Endothelial cell of umbilical vein (primary cell): Measurements from ENCODE around the gene TMEM41B. TPM values are rescaled to one million over a fixed set of nuclear protein-coding genes. Genes with fewer than 3 reads are reported as not detected.

Experiments
- BruUV-seq: library from RNA; stranded (reverse); fragments of 400-500 nt; replicated peaks from 2 replicates; lab custom pipeline; 2021; lab: Mats Ljungman, UMichigan
- CTCF ChIA-PET: fragments of 300-600, 350-600 bp; sonication (Branson Sonifier 250); formaldehyde crosslinking; loops from one replicate; lab custom pipeline; 2021; ENCODE audit warnings: antibody characterized with exemption, inconsistent platforms; lab: Charles Lee
- POLR2A ChIA-PET: fragments of 300-600, 350-600 bp; sonication (Branson Sonifier 250); formaldehyde crosslinking; loops from one replicate; lab custom pipeline; 2021; ENCODE audit warnings: antibody characterized with exemption, inconsistent platforms; lab: Charles Lee
- DNase-seq: peaks from one replicate; pipeline ENCODE4 v3.0.0-alpha.2; 2011; ENCODE audit warnings: low read depth, low spot score
- FAIRE-seq: peaks from 2 replicates; lab custom pipeline; 2011; peaks lifted over from hg19 to GRCh38; lab: Jason Lieb, UNC
- H2AFZ ChIP-seq: 2 replicates; pipeline ENCODE4 v1.6.0; 2012; ENCODE audit warnings: low read depth, low read length, control low read depth, inconsistent platforms
- H3K27ac ChIP-seq: 2 replicates; pipeline ENCODE4 v1.5.1; 2011; ENCODE audit warnings: low read depth, mild to moderate bottlenecking, control low read depth, low read length, moderate library complexity; ENCODE audit not compliant: insufficient read depth
- H3K27me3 ChIP-seq, 2 experiments: 2 replicates each; pipeline versions ENCODE4 v1.6.0 to v1.6.1; 2011; ENCODE audit warnings: low read length in 2 of 2, mixed read lengths in 1 of 2; ENCODE audit not compliant: control insufficient read depth in 2 of 2, insufficient read depth in 2 of 2
- H3K36me3 ChIP-seq, 2 experiments: 2 replicates in 1 of 2; 3 replicates in 1 of 2; pipeline ENCODE4 v1.5.1; 2011; ENCODE audit warnings: low read length in 2 of 2, mild to moderate bottlenecking in 1 of 2, moderate library complexity in 1 of 2; ENCODE audit not compliant: control insufficient read depth in 2 of 2, insufficient read depth in 2 of 2; ENCODE audit errors: extremely low read depth in 1 of 2
- H3K4me1 ChIP-seq: 3 replicates; pipeline ENCODE4 v1.5.1; 2011; ENCODE audit warnings: mild to moderate bottlenecking, low read length; ENCODE audit not compliant: control insufficient read depth, insufficient read depth; ENCODE audit errors: extremely low read depth
- H3K4me2 ChIP-seq: 2 replicates; pipeline ENCODE4 v1.6.1; 2011; ENCODE audit warnings: low read length, control low read depth, mixed read lengths; ENCODE audit not compliant: insufficient read depth
- H3K4me3 ChIP-seq, 3 experiments: fragments of 200-600 bp in 1 of 3; sonication (generic), shearing (Covaris generic) in 1 of 3; replicated peaks in 1 of 3; 2 replicates each; pipeline ENCODE4 v1.5.1; 2011 to 2016; ENCODE audit warnings: control low read depth in 3 of 3, low read length in 3 of 3, mild to moderate bottlenecking in 2 of 3, inconsistent platforms in 1 of 3, low read depth in 1 of 3, moderate library complexity in 1 of 3; ENCODE audit not compliant: insufficient read depth in 1 of 3
- H3K79me2 ChIP-seq: 2 replicates; pipeline ENCODE4 v1.6.0; 2012; ENCODE audit warnings: low read length, inconsistent platforms; ENCODE audit not compliant: control insufficient read depth, insufficient read depth
- H3K9ac ChIP-seq: replicated peaks from 2 replicates; pipeline ENCODE3; 2011; ENCODE audit warnings: low read length, control low read depth; ENCODE audit not compliant: insufficient read depth; ENCODE audit errors: extremely low read depth
- H3K9me1 ChIP-seq: replicated peaks from 3 replicates; pipeline ENCODE4 v1.6.0; 2011; ENCODE audit warnings: mild to moderate bottlenecking, low read length; ENCODE audit not compliant: control insufficient read depth, insufficient read depth; ENCODE audit errors: extremely low read depth
- H3K9me3 ChIP-seq: replicated peaks from 2 replicates; pipeline ENCODE4 v1.5.1; 2012; ENCODE audit warnings: low read length, inconsistent platforms; ENCODE audit not compliant: control insufficient read depth, insufficient read depth
- H4K20me1 ChIP-seq: replicated peaks from 2 replicates; pipeline ENCODE3; 2011; ENCODE audit warnings: mild to moderate bottlenecking, low read length; ENCODE audit not compliant: control insufficient read depth, insufficient read depth; ENCODE audit errors: extremely low read depth
- CTCF ChIP-seq, 2 donors: IDR thresholded peaks; 1 replicate in 1 of 2; 2 replicates in 1 of 2; pipeline ENCODE4 v1.5.1; 2011; ENCODE audit warnings: low read length in 2 of 2, mild to moderate bottlenecking in 2 of 2, moderate library complexity in 2 of 2, control low read depth in 1 of 2, inconsistent platforms in 1 of 2, low read depth in 1 of 2; ENCODE audit not compliant: insufficient read depth in 1 of 2; ENCODE audit errors: extremely low read depth in 1 of 2
- EZH2 ChIP-seq: IDR thresholded peaks from 2 replicates; pipeline ENCODE4 v1.6.1; 2012; ENCODE audit warnings: borderline replicate concordance, low read depth, mild to moderate bottlenecking, moderate library complexity, low read length, inconsistent platforms; ENCODE audit not compliant: severe bottlenecking
- FOS ChIP-seq: IDR thresholded peaks from 2 replicates; pipeline ENCODE4 v1.6.1; 2011; ENCODE audit warnings: mild to moderate bottlenecking, low read length, moderate library complexity, borderline replicate concordance; ENCODE audit not compliant: insufficient read depth
- GATA2 ChIP-seq: IDR thresholded peaks from 2 replicates; pipeline ENCODE4 v1.7.0; 2011; ENCODE audit warnings: low read depth, mild to moderate bottlenecking, moderate library complexity, mixed read lengths, low read length; ENCODE audit not compliant: insufficient read length, insufficient read depth
- JUN ChIP-seq: IDR thresholded peaks from 2 replicates; pipeline ENCODE4 v1.6.1; 2011; ENCODE audit warnings: borderline replicate concordance, low read depth; ENCODE audit not compliant: insufficient read length, insufficient read depth
- MYC ChIP-seq: IDR thresholded peaks from one replicate; pipeline ENCODE4 v1.6.1; 2011; ENCODE audit warnings: mild to moderate bottlenecking, low read depth, low read length
- POLR2A ChIP-seq: IDR thresholded peaks from 2 replicates; pipeline ENCODE4 v1.6.1; 2012; ENCODE audit warnings: low read depth, mild to moderate bottlenecking, control low read depth, low read length
- POLR2AphosphoS5 ChIP-seq: IDR thresholded peaks from 2 replicates; pipeline ENCODE4 v1.6.1; 2012; ENCODE audit warnings: low read depth, mild to moderate bottlenecking, control low read depth, low read length, moderate library complexity; ENCODE audit not compliant: insufficient read depth
- dilution Hi-C: fragments of 300-500 bp; cut with MboI; formaldehyde crosslinking; loops from one replicate; pipeline ENCODE4 v1.15.0; 2019; ENCODE audit warnings: low sequenced_read_pairs; ENCODE audit not compliant: extremely low pct_ligation_motif_present
- intact Hi-C: fragments of 100-400 bp; cut with micrococcal nuclease; formaldehyde crosslinking; loops from one replicate; pipeline ENCODE4 v1.10.0; 2022
- polyA plus RNA-seq, 4 experiments: library from polyadenylated mRNA; depleted of rRNA in 3 of 4; stranded (reverse) in 3 of 4; unstranded in 1 of 4; fragments of >200 nt; gene quantifications; 2 replicates each; pipeline versions ENCODE4 v1.2.1 to v1.2.3, GENCODE V29; 2011 to 2012; ENCODE audit warnings: missing spikeins in 1 of 4
- total RNA-seq: library from RNA; stranded (reverse); gene quantifications from 2 replicates; pipeline ENCODE4 v1.2.3, GENCODE V29; 2021
- TF ChIP-seq, protein P1 (sequence below): IDR thresholded peaks from 2 replicates; pipeline ENCODE4 v1.6.1; 2011; ENCODE audit not compliant: insufficient read depth, insufficient read length

The TMEM41B gene
- total and polyA plus RNA-seq, 2 donors (not counting 3 experiments of a cell fraction or from before 2014, with no cell fraction given), result 16.6 to 39.0 TPM

DNA sequence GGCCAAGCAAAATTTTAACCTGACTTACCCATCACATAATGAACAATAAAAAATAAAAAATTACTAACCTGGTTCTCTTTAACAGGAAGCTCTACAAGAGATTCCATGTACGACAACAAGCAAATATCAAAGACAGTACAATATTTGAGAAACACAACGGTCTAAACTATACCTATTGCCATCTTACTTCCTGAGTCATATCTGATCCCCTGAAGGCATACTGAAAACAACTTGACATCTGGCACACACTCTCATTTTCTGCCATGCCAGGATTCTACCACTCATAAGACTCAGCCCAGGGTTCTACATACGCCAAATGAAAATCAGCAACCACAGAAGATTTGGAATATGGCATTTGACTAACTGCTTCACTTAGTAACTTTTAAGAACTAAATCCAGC lies 63.1 kb downstream of the TMEM41B start:
- BruUV-seq, result no TSS peak
- dilution Hi-C loops, result no loop called here
- peaks cover 90% of the 10 kb centered on the region for H3K79me2 ChIP-seq
- TF ChIP-seq EZH2 (no peak), MYC (no peak), GATA2 (no peak), POLR2A (no peak), JUN (no peak), POLR2AphosphoS5 (no peak), FOS (no peak), CTCF (IDR thresholded peaks at IDR 0.05; ENCODE audit: extremely low read depth in 1 of 2, insufficient read depth in 1 of 2, low read depth in 1 of 2, low read length in 2 of 2) (no peak)
- TF ChIP-seq, protein P1, sequence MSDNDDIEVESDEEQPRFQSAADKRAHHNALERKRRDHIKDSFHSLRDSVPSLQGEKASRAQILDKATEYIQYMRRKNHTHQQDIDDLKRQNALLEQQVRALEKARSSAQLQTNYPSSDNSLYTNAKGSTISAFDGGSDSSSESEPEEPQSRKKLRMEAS, result no peak
- peaks cover 35% of the 10 kb centered on the region for H3K4me1 ChIP-seq
- H4K20me1 ChIP-seq, result no peaks in the 10 kb centered on the region
- H3K27me3 ChIP-seq, result no peaks in the 10 kb centered on the region
- H3K9me1 ChIP-seq, result peaks cover 3% of the 10 kb centered on the region
- no peaks in the 10 kb centered on the region for H3K36me3 ChIP-seq
- intact Hi-C loops, result loop anchor here (5.0 kb wide), 1 partner anchor 49 kb away; no protein-coding TSS in a partner anchor
- FAIRE-seq, result no peak
- ChIA-PET CTCF (interaction anchor here (1.0 to 2.9 kb wide), 2 partner anchors 9 to 14 kb away, joined by 4 to 10 read pairs; partner anchors contain the start of gene DENND5A), POLR2A (no interaction called here)
- H3K9ac ChIP-seq, result no peak overlapping the region
- no peak overlapping the region for H3K27ac ChIP-seq
- peak overlapping the region; percentile 52 for H3K4me2 ChIP-seq
- no peaks in the 10 kb centered on the region for H3K9me3 ChIP-seq
- H2AFZ ChIP-seq, result no peak overlapping the region
- no peak overlapping the region for H3K4me3 ChIP-seq
- no peak for DNase-seq
